Measurements from ENCODE around the gene GPHN.
A peak's percentile ranks its signal among the peaks of the same experiment; 100 is the strongest.
"Not testable (repeated sequence)": the region's sequence is repeated elsewhere in the genome, so short reads cannot be mapped to it uniquely, and the experiment has no call there.

Gene GPHN

GRCh38 chr14:66975251-66975650 lies 467.3 kb downstream of the GPHN start:
- no peak for DNase-seq

DNA sequence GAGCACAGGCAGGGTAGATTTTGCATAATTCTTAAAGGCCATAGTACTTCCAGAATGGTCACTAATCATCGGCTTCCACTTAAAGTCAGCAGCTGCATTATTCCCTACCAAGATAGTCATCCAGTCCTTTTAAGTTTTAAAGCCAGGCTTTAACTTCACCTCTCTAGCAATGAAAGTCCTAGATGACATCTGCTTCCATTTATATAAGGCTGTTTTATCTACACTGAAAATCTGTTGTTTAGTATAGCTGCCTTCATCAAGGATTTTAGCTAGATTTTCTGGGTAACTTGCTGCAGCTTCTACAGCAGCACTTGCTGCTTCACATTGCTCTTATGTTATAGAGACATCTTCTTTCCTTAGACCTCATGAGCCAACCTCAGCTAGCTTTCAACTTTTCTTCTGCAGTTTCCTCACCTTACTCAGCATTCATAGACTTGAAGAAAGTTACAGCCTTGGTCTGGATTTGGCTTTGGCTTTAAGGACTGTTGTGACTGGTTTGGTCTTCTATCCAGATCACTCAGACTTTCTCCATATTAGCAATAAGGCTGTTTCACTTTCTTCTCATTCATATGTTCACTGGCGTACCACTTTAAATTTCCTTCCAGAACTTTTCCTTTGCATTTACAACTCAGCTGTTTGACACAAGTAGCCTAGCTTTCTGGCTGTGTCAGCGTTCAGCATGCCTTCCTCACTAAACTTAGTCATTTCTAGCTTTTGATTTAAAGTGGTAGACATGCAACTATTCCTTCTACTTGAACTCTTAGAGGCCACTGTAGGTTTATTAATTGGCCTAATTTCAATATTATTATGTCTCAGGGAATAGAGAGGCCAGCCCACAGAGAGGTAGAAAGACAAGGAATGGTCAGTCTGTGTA lies 471.4 kb downstream of the GPHN start:
- DNase-seq, result no peak

DNA sequence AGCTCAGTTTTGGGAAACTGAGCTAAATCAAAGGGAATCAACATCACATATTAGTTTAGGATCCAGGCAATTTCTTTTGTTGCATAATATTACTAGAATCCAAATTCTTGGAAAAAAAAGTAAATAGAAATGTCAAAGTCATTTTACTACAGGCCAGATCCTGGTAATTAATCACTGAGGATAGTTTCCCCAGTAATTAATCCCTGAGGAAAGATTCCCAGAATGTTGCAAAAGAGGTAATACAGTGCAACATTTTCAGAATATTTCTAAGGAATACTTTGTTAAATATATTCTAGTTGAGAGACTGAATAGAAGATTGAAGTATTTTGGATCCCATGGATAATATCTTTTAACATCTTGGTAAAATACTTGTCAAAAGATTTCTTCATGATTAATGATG lies 474.3 kb downstream of the GPHN start:
- DNase-seq, result no peak

GRCh38 chr14:66992776-66993175 lies 484.8 kb downstream of the GPHN start:
- DNase-seq, result no peak

DNA sequence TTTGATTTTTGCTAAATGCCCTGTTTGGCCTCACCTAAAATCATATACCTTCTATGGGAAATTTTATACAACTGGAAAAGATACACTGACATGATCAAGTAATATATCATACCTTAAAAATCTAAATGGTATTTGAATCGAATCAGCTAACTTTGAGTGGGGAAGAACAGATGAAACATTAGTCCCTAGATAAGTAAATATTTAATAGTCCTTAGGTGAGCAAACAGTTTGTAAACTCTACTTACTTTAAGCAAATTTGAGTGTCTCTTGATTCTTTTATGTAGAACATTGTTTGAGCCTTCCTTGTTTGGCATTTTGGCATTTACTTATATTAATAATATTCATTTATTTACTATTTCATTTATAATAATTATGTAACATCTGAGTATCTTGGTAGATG lies 485.6 kb downstream of the GPHN start:
- DNase-seq, result no peak

DNA sequence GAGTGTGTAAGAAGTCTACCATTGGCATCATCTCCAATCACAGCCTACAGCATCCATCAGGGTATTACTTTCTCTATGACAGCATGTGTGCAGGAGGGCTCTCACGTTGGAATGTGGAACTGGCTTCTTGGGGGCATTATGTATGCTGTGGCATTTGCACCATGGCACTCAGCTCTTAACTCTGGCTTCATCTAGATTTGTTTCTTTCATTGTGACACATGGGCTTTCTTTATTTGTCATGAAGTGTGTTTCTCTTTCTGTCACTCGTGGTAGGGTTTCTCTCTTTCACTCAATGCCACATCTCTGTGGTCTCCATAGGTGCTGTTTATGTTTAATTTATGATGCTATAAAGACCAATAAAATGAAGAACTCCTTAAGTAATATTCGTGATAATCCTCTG lies 490.1 kb downstream of the GPHN start:
- no peak for DNase-seq

DNA sequence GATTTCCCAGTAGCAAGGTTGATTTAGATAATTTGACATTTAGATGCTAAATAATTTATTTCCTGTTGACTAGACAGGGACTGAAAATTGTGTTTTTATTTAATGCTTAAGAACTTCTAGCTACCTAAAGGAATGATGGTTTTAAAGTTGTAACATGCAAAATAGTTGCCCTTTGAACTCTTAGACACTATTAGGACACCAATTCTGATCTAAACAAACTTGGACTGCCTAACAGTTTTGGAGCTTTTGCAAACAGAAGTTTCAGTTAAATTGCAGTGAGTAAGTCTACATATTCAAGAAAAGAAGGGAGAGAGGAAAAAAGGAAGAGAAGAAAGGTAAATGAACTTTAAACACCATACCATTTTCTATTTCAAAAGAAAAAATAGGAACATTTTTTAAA lies 492.0 kb downstream of the GPHN start:
- no peak for DNase-seq

- no peak for DNase-seq
These were observed 495.2 kb downstream of the GPHN start for GRCh38 chr14:67002994-67003753.

- DNase-seq, result no peak
These were observed 496.6 kb downstream of the GPHN start for GRCh38 chr14:67004521-67004920.

- no peak for DNase-seq
These were observed 502.7 kb downstream of the GPHN start for GRCh38 chr14:67010602-67011001.

DNA sequence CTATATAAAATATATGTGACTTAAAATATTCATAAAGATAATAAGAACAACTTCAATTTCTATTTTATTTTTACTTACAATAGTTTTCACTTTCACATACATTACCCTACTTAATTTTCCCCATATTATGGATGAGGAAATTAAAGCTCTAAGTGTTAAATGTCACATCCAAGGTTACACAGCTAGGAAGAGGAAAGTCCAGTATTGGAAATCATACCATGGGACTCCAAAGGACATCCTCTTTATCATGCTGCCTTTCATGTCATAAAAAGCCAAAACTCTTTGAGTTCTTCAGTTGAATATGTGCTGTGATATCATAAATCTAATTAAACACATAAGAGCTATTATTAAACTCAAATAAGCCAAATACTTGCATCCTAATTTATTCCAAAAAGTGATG lies 508.9 kb downstream of the GPHN start:
- DNase-seq, result no peak

- no peak for DNase-seq
These were observed 510.8 kb downstream of the GPHN start for GRCh38 chr14:67018720-67019119.

- no peak for DNase-seq
These were observed 511.8 kb downstream of the GPHN start for GRCh38 chr14:67019796-67020195.

GRCh38 chr14:67031920-67032774 lies 524.2 kb downstream of the GPHN start:
- no peak for DNase-seq

DNA sequence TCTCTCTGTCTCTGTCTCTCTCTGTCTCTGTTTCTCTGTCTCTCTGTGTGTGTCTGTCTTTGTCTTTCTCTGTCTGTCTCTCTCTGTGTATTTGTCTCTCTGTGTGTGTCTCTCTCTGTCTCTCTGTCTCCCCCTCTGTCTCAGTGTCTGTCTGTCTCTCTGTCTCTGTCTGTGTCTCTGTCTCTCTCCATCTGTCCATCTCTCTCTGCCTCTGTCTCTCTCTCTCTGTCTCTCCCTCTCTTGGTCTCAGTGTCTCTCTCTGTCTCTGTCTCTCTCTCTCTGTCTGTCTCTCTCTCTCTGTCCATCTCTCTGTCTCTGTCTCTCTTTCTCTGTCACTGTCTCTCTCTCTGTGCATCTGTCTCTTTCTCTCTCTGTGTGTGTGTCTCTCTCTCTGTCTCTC lies 537.5 kb downstream of the GPHN start:
- DNase-seq, result no peak

DNA sequence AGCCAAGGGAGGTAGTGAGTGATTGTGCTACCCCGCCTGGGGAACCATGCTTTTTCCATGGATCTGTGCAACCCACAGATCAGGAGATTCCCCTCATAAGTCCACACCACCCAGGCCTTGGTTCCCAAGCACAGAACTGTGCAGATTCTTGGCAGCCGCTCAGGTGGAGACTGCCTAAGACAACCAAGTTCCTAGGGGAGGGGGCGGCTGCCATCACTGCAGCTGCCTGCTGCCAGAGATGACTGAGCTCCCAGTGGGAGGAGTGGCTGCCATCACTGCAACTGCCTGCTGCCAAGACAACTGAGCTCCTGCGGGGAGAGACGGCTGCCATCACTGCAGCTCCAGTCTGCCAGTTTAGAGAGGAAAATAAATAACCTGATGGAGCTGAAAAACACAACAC lies 542.9 kb downstream of the GPHN start:
- peak; percentile 59 to 82 for DNase-seq

DNA sequence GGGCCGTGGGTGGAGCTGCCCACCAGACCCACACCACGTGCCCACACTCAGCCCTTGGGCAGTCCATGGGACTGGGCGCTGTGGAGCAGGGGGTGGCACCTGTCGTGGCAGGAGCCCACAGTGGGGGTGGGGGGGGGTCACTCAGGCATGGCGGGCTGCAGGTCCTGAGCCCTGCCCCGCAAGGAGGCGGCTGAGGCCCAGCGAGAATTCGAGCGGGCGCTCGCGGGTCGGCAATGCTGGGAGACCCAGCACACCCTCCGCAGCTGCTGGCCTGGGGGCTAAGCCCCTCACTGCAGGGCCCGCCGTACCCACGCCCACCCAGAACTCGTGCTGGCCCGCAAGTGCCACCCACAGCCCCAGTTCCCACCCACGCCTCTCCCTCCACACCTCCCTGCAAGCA lies 548.7 kb downstream of the GPHN start:
- DNase-seq, result no peak

- no peak for DNase-seq
These were observed 551.6 kb downstream of the GPHN start for GRCh38 chr14:67059596-67059995.

- no peak for DNase-seq
These were observed 552.6 kb downstream of the GPHN start for GRCh38 chr14:67060546-67060945.

DNA sequence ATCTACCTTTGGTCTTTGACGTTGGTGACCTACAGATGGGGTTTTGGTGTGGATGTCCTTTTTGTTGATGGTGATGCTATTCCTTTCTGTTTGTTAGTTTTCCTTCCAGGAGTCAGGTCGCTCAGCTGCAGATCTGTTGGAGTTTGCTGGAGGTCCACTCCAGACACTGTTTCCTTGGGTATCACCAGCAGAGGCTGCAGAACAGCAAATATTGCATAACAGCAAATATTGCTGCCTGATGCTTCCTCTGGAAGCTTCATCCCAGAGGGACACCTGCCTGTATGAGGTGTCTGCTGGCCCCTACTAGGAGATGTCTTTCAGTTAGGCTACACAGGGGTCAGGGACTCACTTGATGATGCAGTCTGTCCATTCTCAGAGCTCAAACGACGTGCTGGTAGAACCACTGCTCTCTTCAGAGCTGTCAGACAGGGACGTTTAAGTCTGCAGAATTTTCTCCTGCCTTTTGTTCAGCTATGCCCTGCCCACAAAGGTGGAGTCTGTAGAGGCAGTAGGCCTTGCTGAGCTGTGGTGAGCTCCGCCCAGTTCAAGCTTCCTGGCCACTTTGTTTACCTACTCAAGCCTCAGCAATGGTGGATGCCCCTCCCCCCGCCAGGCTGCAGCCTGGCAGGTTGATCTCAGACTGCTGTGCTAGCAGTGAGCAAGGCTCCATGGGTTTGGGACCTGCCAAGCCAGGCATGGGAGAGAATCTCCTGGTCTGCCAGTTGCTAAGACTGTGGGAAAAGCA lies 559.3 kb downstream of the GPHN start:
- not testable (repeated sequence) for DNase-seq

- DNase-seq, result no peak
These were observed 560.3 kb downstream of the GPHN start for GRCh38 chr14:67068251-67068650.

- DNase-seq, result no peak
These were observed 563.6 kb downstream of the GPHN start for GRCh38 chr14:67071506-67071905.

DNA sequence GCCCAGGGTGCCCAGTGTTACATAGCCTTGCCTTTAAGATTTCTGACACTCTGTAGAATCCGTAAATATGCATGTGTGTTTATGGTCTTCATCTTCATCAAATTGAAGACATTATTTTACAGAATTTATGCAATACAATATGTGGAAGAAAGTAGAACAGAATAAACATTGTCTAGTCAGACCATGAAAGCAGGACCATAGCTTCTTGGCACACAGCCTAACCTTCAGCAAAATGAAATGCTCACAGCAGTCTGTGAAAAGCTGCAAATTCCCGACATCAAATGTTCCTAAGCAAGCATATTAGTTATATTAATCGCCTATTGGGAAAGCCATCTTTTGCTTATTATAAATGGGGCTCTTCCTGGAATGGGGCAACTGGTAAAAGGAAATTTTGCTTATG lies 570.0 kb downstream of the GPHN start:
- no peak for DNase-seq

Data from NCI-H446 (cell line).